HCT116 (cell line): ENCODE data around the gene TRERF1.

ENCODE experiments used
- CBX3 ChIP-seq: IDR thresholded peaks from 2 replicates; pipeline ENCODE4 v1.6.1; 2012; ENCODE audit warnings: low read depth
- CEBPB ChIP-seq: IDR thresholded peaks from 2 replicates; pipeline ENCODE4 v1.6.1; 2012; ENCODE audit warnings: low read depth
- CTCF ChIP-seq, 3 experiments: fragments of 200-600 bp in 1 of 3; sonication (generic) in 1 of 3; IDR thresholded peaks in 2 of 3; conservative IDR thresholded peaks in 1 of 3; 2 replicates each; pipeline ENCODE4 v1.5.1; 2012 to 2017; ENCODE audit warnings: low read depth in 2 of 3, low read length in 2 of 3, antibody characterized with exemption in 1 of 3, borderline replicate concordance in 1 of 3, control low read depth in 1 of 3, mild to moderate bottlenecking in 1 of 3, mixed read lengths in 1 of 3, mixed run types in 1 of 3, moderate library complexity in 1 of 3; ENCODE audit not compliant: insufficient read depth in 1 of 3
- EGR1 ChIP-seq: IDR thresholded peaks from 2 replicates; pipeline ENCODE4 v1.6.1; 2012; ENCODE audit warnings: low read depth
- EZH2 ChIP-seq: fragments of 200-600 bp; sonication (generic); IDR thresholded peaks from 2 replicates; pipeline ENCODE4 v1.6.1; 2017; ENCODE audit warnings: antibody characterized with exemption, mixed run types
- EZH2phosphoT487 ChIP-seq: fragments of 200-600 bp; IDR thresholded peaks from 2 replicates; pipeline ENCODE4 v1.6.1; 2018; ENCODE audit warnings: antibody characterized with exemption, borderline replicate concordance
- FOSL1 ChIP-seq: IDR thresholded peaks from 2 replicates; pipeline ENCODE4 v1.6.1; 2012; ENCODE audit warnings: low read depth
- MAX ChIP-seq: IDR thresholded peaks from 2 replicates; pipeline ENCODE4 v1.6.1; 2012
- POLR2A ChIP-seq: IDR thresholded peaks from 2 replicates; pipeline ENCODE4 v1.7.0; 2011; ENCODE audit warnings: borderline replicate concordance; ENCODE audit not compliant: insufficient read depth, insufficient read length; ENCODE audit errors: extremely low read depth
- POLR2AphosphoS5 ChIP-seq: IDR thresholded peaks from 2 replicates; pipeline ENCODE4 v1.6.1; 2011; ENCODE audit warnings: mild to moderate bottlenecking, low read depth, low read length, moderate library complexity
- RAD21 ChIP-seq: IDR thresholded peaks from 2 replicates; pipeline ENCODE4 v1.6.1; 2012; ENCODE audit warnings: low read depth, mild to moderate bottlenecking
- YY1 ChIP-seq: IDR thresholded peaks from 2 replicates; pipeline ENCODE4 v1.6.1; 2011; ENCODE audit warnings: low read length, low read depth, moderate library complexity, mild to moderate bottlenecking; ENCODE audit not compliant: insufficient replicate concordance; ENCODE audit errors: extremely low read depth
- TF ChIP-seq, protein P1 (sequence below): IDR thresholded peaks from 2 replicates; pipeline ENCODE4 v1.6.1; 2011; ENCODE audit warnings: mild to moderate bottlenecking, low read length, moderate library complexity; ENCODE audit not compliant: insufficient replicate concordance; ENCODE audit errors: extremely low read depth

DNA sequence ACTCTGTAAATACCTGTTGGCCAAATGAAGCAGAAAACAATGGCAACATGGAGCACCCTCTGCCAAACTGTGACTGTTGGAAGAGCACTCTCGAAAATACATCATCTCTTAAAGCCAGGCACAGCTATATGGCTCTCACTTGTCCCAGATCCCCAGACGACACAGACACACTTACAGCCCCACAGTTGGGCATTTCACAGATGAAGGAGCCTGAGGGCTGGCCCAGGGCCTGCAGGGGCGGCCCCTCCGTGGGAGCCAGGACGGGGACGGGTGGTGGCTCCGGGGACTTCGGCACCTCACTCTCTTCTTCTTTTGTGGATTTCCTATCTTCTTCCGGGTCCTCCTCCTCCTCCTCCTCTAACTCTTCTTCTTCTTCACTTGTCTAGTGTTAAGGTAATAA, 215.7 kb downstream of the TRERF1 start:
- TF ChIP-seq EZH2phosphoT487: no peak
- TF ChIP-seq CTCF (IDR thresholded peaks at IDR 0.05 in 2 of 3, conservative IDR thresholded peaks at IDR 0.05 in 1 of 3; ENCODE audit: borderline replicate concordance in 1 of 3, insufficient read depth in 1 of 3, low read depth in 2 of 3, low read length in 2 of 3): no peak
- no peak for TF ChIP-seq FOSL1
- no peak for TF ChIP-seq RAD21
- no peak for TF ChIP-seq POLR2AphosphoS5
- TF ChIP-seq CBX3: no peak
- TF ChIP-seq MAX: no peak
- TF ChIP-seq POLR2A: no peak
- TF ChIP-seq, protein P1, sequence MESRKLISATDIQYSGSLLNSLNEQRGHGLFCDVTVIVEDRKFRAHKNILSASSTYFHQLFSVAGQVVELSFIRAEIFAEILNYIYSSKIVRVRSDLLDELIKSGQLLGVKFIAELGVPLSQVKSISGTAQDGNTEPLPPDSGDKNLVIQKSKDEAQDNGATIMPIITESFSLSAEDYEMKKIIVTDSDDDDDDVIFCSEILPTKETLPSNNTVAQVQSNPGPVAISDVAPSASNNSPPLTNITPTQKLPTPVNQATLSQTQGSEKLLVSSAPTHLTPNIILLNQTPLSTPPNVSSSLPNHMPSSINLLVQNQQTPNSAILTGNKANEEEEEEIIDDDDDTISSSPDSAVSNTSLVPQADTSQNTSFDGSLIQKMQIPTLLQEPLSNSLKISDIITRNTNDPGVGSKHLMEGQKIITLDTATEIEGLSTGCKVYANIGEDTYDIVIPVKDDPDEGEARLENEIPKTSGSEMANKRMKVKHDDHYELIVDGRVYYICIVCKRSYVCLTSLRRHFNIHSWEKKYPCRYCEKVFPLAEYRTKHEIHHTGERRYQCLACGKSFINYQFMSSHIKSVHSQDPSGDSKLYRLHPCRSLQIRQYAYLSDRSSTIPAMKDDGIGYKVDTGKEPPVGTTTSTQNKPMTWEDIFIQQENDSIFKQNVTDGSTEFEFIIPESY: no peak
- TF ChIP-seq YY1: no peak
- no peak for TF ChIP-seq EZH2
- TF ChIP-seq EGR1: no peak
- TF ChIP-seq CEBPB: no peak
